Spleen (tissue), 7 donors: Measurements from ENCODE around the gene VSTM4.

ENCODE experiments used
- CTCF ChIP-seq, 11 experiments: fragments of 200-600 bp in 7 of 11; fragments of 450-650 bp in 4 of 11; sonication (generic) in 4 of 11; IDR thresholded peaks in 8 of 11; conservative IDR thresholded peaks in 3 of 11; 1 replicate in 7 of 11; 2 replicates in 4 of 11; pipeline versions ENCODE4 v1.4.0 to v1.8.0; 2016 to 2021; ENCODE audit warnings: antibody characterized with exemption in 11 of 11, inconsistent platforms in 4 of 11, mild to moderate bottlenecking in 1 of 11
- POLR2A ChIP-seq, 3 donors: fragments of 450-650 bp; IDR thresholded peaks; one replicate each; pipeline ENCODE4 v1.5.1; 2017; ENCODE audit warnings: antibody characterized with exemption in 3 of 3, mild to moderate bottlenecking in 1 of 3
- POLR2AphosphoS5 ChIP-seq, 3 donors: sonication (generic); formaldehyde crosslinking; IDR thresholded peaks; one replicate each; pipeline ENCODE4 v1.5.1; 2017; ENCODE audit warnings: antibody characterized with exemption in 3 of 3
- donor health status: DM: no; HTN: no; CAD: no; lungs with moderate emphysema.
- donor health status: DM: no; HTN: no; CAD: no.
- donor health status: DM: no; HTN: no; CAD: no.

DNA sequence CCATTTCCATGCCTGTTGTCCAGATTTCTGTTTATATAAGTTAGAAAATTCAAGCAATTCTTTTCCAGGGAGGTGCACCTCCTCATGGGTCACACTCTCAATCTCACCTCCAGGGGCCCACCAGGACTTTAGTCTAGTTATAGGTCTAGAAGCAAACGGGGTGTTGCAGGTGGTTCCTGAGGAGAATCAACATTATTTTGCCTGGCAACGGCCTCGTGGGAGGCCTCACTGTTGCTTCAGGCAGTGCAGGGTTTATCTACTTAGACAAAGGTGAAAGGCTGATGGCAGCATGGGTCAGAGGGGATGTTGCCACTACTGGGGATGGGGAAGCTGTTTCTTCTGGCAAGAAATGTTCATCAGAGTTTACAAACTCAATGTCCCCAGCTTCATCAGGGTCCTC, 119.0 kb downstream of the VSTM4 start:
- no peak for TF ChIP-seq CTCF (IDR thresholded peaks at IDR 0.05 in 8 of 11, conservative IDR thresholded peaks at IDR 0.05 in 3 of 11)
- TF ChIP-seq POLR2A (IDR thresholded peaks at IDR 0.05): no peak
- no peak for TF ChIP-seq POLR2AphosphoS5 (IDR thresholded peaks at IDR 0.05)
